ENCODE measurements around the gene KIAA1671.

KIAA1671 gene

GRCh38 chr22:24976442-24977218, 24.1 kb downstream of the KIAA1671 start:
- in situ Hi-C loops (cut with HindIII; ENCODE audit: low pct_ligation_motif_present, low sequenced_read_pairs), result no loop called here
- no peak for DNase-seq
- Histone ChIP-seq H3K4me3 (ENCODE audit: low read depth, low read length) (no peak overlapping the region), H3K27ac (no peak overlapping the region), H3K36me3 (replicated peaks) (no peaks in the 10 kb centered on the region), H3K27me3 (replicated peaks) (no peaks in the 10 kb centered on the region)
- TF ChIP-seq, protein P1, sequence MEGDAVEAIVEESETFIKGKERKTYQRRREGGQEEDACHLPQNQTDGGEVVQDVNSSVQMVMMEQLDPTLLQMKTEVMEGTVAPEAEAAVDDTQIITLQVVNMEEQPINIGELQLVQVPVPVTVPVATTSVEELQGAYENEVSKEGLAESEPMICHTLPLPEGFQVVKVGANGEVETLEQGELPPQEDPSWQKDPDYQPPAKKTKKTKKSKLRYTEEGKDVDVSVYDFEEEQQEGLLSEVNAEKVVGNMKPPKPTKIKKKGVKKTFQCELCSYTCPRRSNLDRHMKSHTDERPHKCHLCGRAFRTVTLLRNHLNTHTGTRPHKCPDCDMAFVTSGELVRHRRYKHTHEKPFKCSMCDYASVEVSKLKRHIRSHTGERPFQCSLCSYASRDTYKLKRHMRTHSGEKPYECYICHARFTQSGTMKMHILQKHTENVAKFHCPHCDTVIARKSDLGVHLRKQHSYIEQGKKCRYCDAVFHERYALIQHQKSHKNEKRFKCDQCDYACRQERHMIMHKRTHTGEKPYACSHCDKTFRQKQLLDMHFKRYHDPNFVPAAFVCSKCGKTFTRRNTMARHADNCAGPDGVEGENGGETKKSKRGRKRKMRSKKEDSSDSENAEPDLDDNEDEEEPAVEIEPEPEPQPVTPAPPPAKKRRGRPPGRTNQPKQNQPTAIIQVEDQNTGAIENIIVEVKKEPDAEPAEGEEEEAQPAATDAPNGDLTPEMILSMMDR (IDR thresholded peaks at IDR 0.05; ENCODE audit: low read depth, low read length, missing control alignments), result no peak

DNA sequence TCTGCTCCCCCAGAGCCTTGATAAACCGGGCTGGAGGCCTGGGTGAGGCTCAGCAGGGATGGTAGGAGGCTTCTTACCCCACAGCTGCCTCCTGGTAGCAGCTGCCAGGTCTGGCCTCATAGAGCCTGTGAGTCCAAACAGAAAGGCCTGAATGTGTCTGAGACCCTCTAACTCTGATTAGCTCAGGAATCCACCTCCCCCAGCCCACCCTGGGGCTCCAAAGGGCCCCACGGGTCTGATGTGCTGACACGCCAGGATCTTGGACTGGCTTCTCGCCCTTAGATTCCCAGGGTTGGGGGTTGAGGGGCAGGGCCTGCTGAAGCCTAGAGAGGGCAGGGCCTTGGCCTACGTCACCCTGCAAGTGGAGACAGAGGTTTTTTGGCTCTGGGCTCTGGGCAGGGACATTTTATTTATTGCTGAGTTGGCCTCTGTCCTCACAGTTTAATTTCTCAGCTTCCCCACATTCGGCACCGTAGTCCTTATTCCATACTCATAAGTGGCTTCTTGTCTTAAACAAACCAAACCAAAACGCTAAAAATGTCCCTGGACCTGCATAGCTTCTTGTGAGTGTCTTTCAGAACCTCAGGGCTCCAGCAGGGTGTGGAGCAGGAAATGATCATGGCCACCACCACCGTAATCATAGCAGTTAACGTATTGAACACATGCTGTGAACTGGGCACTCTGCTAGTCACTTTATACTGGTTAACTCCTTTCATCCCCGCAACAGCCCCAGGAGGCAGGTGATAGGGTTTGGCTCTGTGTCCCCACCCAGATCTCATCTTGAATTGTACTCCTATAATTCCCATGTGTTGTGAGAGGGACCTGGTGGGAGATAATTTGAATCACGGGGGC, 25.1 kb downstream of the KIAA1671 start:
- TF ChIP-seq, protein P1 (IDR thresholded peaks at IDR 0.05; ENCODE audit: low read depth, low read length, missing control alignments), result no peak
- Histone ChIP-seq H3K27ac (no peak overlapping the region), H3K27me3 (replicated peaks) (no peaks in the 10 kb centered on the region), H3K4me3 (ENCODE audit: low read depth, low read length) (no peak overlapping the region), H3K36me3 (replicated peaks) (no peaks in the 10 kb centered on the region)
- in situ Hi-C loops (cut with HindIII; ENCODE audit: low pct_ligation_motif_present, low sequenced_read_pairs), result no loop called here
- no peak for DNase-seq

DNA sequence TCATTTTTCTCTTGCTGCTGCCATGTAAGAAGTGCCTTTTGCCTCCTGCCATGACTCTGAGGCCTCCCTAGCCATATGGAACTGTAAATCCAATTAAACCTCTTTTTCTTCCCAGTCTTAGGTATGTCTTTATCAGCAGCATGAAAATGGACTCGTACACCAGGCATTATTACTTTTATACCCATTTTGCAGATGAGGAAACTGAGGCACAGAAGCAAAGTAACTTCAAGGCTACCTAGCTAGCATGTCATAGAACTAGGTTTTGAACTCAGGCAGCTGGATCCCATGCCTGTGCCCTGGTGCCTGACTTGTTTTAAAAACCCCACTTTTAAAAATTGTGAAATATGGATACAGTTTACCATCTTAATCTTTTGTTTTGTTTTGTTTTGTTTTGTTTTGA, 25.8 kb downstream of the KIAA1671 start:
- Histone ChIP-seq H3K27me3 (replicated peaks) (no peaks in the 10 kb centered on the region), H3K4me3 (ENCODE audit: low read depth, low read length) (no peak overlapping the region), H3K27ac (no peak overlapping the region), H3K36me3 (replicated peaks) (no peaks in the 10 kb centered on the region)
- TF ChIP-seq, protein P1 (IDR thresholded peaks at IDR 0.05; ENCODE audit: low read depth, low read length, missing control alignments), result no peak
- in situ Hi-C loops (cut with HindIII; ENCODE audit: low pct_ligation_motif_present, low sequenced_read_pairs), result no loop called here
- DNase-seq, result no peak

GRCh38 chr22:24981066-24981465, 28.6 kb downstream of the KIAA1671 start:
- in situ Hi-C loops (cut with HindIII; ENCODE audit: low pct_ligation_motif_present, low sequenced_read_pairs), result no loop called here
- Histone ChIP-seq H3K36me3 (replicated peaks) (no peaks in the 10 kb centered on the region), H3K27me3 (replicated peaks) (no peaks in the 10 kb centered on the region), H3K27ac (no peak overlapping the region), H3K4me3 (ENCODE audit: low read depth, low read length) (no peak overlapping the region)
- TF ChIP-seq, protein P1 (IDR thresholded peaks at IDR 0.05; ENCODE audit: low read depth, low read length, missing control alignments), result no peak
- no peak for DNase-seq

GRCh38 chr22:24981656-24982055, 29.1 kb downstream of the KIAA1671 start:
- TF ChIP-seq, protein P1 (IDR thresholded peaks at IDR 0.05; ENCODE audit: low read depth, low read length, missing control alignments), result no peak
- H3K4me3 ChIP-seq (ENCODE audit: low read depth, low read length), result no peak overlapping the region
- no peaks in the 10 kb centered on the region for H3K27me3 ChIP-seq (replicated peaks)
- H3K36me3 ChIP-seq (replicated peaks), result no peaks in the 10 kb centered on the region
- no peak overlapping the region for H3K27ac ChIP-seq
- DNase-seq, result no peak
- in situ Hi-C loops (cut with HindIII; ENCODE audit: low pct_ligation_motif_present, low sequenced_read_pairs), result no loop called here

Measured in brain microvascular endothelial cell (primary cell).